ENCODE results near the gene SAXO1.

The SAXO1 gene

GRCh38 chr9:18910916-18911315, 122.1 kb downstream of the SAXO1 start:
- DNase-seq (ENCODE audit: low read depth in 2 of 2), result no peak

GRCh38 chr9:18910435-18910834, 122.6 kb downstream of the SAXO1 start:
- no peak for DNase-seq (ENCODE audit: low read depth in 2 of 2)

DNA sequence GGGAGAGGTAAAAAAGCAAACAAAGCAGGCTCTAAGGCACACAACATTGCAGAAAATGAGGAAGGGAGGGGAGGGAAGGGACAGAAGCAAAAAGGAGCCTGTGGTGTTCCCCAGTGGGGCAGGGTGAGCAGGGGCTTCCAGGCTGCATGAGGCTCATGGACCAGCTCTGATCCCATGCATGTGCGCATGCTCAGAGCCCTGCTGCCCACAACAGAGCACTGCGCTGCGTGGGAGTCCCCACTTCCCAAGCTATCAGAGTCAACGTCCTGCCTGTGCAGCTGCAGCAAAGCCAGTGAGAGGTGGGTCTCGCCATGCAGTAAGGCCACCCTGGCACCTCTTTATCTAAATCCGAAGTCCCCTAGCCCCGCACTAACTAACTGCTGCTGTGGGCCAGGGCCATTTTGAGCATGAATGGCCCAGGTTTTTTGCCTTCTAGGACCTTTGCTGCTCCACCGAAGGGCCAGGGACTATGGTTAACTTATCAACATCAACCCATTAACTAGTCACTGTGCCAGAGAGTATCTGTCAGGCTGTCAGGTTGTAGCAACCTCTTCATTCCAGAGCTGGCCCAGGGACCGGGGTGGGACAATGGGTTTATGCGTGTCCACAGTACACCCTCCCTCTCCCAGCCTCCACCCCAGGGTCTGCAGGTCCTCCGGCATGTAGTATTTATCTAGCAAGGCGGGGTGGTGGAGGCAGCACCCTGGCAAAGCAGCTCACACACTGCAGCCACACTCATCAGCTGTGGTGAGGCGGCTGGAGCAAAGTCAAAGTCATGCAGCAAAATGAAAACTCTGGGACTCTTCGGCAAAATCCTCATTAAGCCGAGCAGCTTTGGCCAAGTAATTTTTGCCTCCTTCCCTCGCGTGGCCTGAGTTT, 123.6 kb downstream of the SAXO1 start:
- DNase-seq (ENCODE audit: low read depth in 2 of 2), result no peak

GRCh38 chr9:18907927-18908625, 124.9 kb downstream of the SAXO1 start:
- no peak for DNase-seq (ENCODE audit: low read depth in 2 of 2)

GRCh38 chr9:18906656-18907395, 126.2 kb downstream of the SAXO1 start:
- DNase-seq (ENCODE audit: low read depth in 2 of 2), result no peak

DNA sequence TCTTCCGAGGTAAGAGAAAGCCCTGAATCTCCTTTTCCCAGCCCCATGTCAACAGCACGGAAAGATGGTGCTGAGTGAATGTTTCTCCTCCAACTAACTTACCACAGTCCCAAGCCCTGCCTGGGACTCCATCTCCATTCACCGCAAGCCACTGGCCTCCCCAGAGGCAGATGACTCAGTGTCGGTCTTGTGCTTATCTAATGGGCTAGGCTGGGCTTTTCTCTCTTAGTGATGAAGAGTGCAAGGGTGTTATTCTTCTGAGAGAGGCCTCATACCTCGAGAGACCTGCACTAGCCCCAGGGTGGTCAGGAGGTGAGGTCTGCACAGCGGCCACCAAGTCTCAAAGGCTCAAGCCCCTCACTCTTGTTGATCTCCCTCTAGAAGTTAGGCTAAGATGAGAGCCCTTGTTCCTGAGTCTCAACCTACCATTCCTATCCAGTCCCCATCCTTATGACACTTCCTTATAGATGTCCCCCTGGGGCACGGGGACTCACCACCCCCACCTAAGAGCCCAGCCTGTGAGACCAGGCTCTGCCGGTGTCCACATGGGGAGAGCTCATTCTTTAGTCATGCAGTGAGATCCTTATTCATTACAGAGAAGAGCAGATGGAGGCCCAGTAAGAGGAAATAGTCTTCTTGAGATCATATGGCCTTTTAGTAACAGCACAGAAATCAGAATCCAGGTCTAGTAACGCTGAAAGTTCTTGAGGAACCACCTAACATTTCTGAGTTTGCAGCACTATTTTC, 127.0 kb downstream of the SAXO1 start:
- DNase-seq (ENCODE audit: low read depth in 2 of 2), result no peak

DNA sequence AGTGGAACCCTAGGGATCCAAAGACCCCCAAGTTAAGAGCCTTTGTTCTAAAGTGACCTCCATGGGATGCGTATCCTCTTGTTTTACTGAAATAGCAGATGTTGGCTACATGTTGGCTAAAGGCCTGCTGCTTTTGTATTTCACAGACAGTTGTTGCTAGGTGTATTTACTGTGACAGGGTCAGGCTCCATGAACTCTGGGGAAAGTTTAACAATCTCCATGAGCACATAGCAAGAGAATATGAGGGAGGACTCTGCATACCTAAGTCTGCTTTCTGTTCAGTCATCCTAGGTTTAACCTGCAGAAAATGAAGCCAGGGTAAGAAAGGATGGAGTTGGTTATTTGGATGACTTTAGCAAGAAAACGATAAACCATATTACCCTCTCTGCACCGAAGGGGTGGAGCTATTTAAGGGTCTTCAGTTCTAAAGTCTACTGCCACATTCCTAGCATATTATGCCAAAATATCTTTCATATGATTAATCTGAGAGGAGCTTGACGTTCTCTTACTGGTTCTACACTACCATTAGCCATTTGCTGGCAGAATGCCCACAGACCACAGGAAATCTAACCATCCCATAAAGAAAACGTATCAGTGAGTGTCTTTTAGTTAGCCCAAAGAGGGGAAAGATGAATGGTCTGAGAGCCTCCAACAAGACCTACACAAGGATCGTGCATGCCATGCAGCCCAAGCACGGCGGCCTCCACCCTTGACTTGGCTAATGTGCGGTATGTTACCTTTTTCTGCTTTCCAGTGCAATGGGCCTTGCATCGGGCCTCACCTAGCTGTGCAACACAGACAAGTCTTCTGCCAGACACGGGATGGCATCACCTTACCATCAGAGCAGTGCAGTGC, 127.8 kb downstream of the SAXO1 start:
- no peak for DNase-seq (ENCODE audit: low read depth in 2 of 2)

GRCh38 chr9:18903450-18903849, 129.6 kb downstream of the SAXO1 start:
- no peak for DNase-seq (ENCODE audit: low read depth in 2 of 2)

GRCh38 chr9:18896531-18897179, 136.4 kb downstream of the SAXO1 start:
- DNase-seq (ENCODE audit: low read depth in 2 of 2), result no peak

DNA sequence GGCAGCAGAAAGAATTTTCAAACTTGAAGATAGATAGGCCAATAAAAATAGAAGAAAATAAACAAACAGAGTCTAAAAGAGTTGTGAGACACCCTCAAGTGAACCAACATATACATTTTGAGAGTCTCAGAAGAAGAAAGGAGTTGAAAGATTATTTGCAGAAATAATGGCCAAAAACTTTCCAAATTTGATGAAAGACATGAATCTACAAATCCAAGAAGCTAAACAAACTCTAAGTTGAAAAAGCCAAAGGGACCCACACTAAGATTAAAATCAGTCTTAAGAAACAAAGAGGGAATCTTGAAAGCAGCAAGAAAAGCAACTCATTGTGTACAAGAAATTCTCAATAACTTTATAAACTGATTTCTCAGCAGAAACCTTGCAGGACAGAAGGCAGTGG, 137.0 kb downstream of the SAXO1 start:
- DNase-seq (ENCODE audit: low read depth in 2 of 2), result no peak

DNA sequence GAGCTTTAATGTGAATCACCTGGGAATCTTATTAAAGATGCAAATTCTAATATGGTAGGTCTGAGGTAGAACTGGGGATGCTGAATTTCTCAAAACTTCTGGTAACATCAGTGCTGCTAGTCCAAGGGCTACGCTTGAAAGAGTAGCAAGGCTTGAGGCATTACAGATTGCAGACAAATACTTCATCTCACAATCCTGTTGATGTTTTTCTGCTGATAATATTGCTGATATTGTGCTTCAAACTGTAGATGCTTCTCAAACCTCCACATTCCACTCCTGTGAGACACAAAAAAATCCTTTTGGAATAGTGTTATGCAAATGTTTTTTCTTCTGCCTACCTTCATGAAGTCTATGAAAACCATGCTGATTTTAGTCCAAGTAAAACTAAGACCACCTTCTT, 139.5 kb downstream of the SAXO1 start:
- no peak for DNase-seq (ENCODE audit: low read depth in 2 of 2)

DNA sequence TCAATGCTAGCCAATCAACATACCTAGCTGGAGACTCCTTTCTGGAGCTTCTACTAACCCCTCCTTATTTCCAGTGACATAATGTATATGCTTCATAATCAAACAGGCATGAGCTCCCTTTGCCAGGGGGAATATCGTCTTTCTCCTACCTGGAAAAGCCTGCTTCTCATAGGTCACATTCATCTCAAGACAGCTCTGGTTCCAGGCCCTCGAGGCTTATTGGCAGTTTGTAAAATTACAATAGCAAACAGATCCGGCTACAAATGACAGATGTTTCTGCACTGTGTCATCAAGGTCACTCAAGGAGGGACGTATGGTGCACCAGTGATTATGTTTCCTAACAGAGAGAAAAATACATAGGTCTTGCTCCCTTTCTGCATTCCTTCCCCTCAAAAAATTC, 140.0 kb downstream of the SAXO1 start:
- no peak for DNase-seq (ENCODE audit: low read depth in 2 of 2)

DNA sequence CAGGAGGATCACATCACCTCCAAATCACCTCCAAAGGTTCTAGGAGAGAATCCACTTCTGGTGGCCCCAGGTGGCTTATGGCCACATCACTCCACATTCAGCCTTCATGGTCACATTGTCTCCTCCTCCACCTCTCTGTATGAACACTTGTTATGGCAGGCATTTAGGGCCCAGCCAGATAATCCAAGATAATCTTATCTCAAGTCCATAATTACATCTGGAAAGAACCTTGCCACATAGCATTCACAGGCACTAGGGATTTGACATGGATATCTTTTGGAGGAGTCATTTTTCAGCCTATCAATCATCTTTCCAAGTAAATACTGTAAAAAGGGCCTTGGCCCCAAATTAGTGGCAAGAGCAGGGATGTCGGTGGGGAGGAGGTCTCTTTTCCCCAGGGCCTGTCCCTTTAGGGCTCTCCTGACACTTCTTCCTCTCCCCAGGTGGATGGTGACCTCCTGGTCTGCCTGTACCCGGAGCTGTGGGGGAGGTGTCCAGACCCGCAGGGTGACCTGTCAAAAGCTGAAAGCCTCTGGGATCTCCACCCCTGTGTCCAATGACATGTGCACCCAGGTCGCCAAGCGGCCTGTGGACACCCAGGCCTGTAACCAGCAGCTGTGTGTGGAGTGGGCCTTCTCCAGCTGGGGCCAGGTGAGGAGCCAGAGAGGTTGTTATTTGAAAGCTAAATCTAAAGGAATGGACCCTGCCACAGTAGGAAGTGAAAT, 140.9 kb downstream of the SAXO1 start:
- DNase-seq (ENCODE audit: low read depth in 2 of 2), result no peak

- DNase-seq (ENCODE audit: low read depth in 2 of 2), result no peak
Observed at GRCh38 chr9:18890372-18890771, 142.6 kb downstream of the SAXO1 start.

GRCh38 chr9:18889550-18889949, 143.5 kb downstream of the SAXO1 start:
- DNase-seq (ENCODE audit: low read depth in 2 of 2), result no peak

DNA sequence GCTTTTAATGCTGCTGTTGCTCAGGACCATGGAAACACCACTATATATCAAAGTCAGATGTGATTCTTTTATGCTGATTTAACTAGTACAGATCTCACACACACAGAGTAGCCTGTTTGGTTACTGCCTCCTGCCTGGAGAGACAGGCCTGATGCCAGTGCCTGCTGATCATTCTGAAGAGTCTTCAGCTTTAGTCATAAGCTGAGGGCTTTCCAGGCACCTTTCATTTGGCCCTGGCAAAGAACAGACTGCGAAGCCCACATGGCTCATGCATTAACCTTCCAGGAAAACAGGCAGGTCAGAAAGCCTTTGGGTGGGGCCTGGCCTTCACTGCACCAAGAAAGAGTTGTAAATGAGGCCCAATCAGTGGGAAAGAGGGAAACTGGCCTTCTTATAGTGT, 144.7 kb downstream of the SAXO1 start:
- DNase-seq (ENCODE audit: low read depth in 2 of 2), result no peak

GRCh38 chr9:18887546-18887945, 145.5 kb downstream of the SAXO1 start:
- DNase-seq (ENCODE audit: low read depth in 2 of 2), result no peak

GRCh38 chr9:18881758-18882157, 151.3 kb downstream of the SAXO1 start:
- DNase-seq (ENCODE audit: low read depth in 2 of 2), result no peak

DNA sequence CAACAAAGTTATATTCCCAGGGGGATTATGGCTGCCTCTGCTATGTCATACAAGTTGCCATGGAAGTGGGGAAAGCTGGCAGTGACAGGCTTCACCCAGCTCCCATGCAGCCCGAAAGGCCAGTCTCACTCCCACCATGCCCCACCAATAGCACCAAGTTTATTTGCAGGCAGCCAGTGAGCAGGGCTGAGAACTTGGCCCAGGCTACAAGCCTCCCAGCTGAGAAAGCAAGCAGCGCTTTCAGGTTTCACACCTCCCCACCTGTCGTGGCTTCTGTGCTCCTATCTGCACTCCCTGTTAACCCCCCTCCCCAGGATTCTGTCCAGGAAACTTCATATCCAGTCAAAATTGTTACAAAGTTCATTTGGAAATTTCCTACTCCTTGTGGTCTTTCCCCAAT, 155.0 kb downstream of the SAXO1 start:
- DNase-seq (ENCODE audit: low read depth in 2 of 2), result no peak

Measured in stimulated activated CD8-positive, alpha-beta memory T cell treated with anti-CD3 and anti-CD28 coated beads, Interleukin-7, amount 100 ng/mL, for 1 hour (primary cell).